CD4-positive, CD25-positive, alpha-beta regulatory T cell (primary cell): Measurements from ENCODE around the gene CORO2A. TPM values are rescaled to one million over a fixed set of nuclear protein-coding genes. Genes with fewer than 3 reads are reported as not detected.
"Not testable (repeated sequence)": the region's sequence is repeated elsewhere in the genome, so short reads cannot be mapped to it uniquely, and the experiment has no call there.

ENCODE experiments used
- ATAC-seq, 2 donors: fragments of 150-1000 bp; cut with Tn5 transposase; one replicate each; pipeline ENCODE4 v1.10.0; 2021; ENCODE audit warnings: low read depth in 2 of 2, moderate number of reproducible peaks in 2 of 2, moderate library complexity in 1 of 2
- DNase-seq, 3 donors: peaks; one replicate each; pipeline versions ENCODE4 v3.0.0 to v3.0.0-alpha.2; 2012 to 2022; ENCODE audit warnings: mixed read lengths in 1 of 3
- H3K27ac ChIP-seq: one replicate; pipeline ENCODE4 v1.7.0; 2013; ENCODE audit warnings: mild to moderate bottlenecking, low read length; ENCODE audit not compliant: insufficient read depth, poor library complexity, severe bottlenecking
- H3K27me3 ChIP-seq: one replicate; pipeline ENCODE4 v1.7.0; 2013; ENCODE audit warnings: low read length; ENCODE audit not compliant: control insufficient read depth, insufficient read depth
- H3K36me3 ChIP-seq: one replicate; pipeline ENCODE4 v1.7.0; 2013; ENCODE audit warnings: mild to moderate bottlenecking, low read length, moderate library complexity; ENCODE audit not compliant: control insufficient read depth, insufficient read depth
- H3K4me1 ChIP-seq: 2 replicates; pipeline ENCODE4 v1.7.0; 2013; ENCODE audit warnings: mild to moderate bottlenecking, low read length; ENCODE audit not compliant: insufficient read depth, control insufficient read depth, poor library complexity, severe bottlenecking
- H3K4me3 ChIP-seq: one replicate; pipeline ENCODE4 v1.7.0; 2013; ENCODE audit warnings: low read depth, mild to moderate bottlenecking, low read length, moderate library complexity
- H3K9me3 ChIP-seq, 2 experiments: 1 replicate in 1 of 2; 2 replicates in 1 of 2; pipeline ENCODE4 v1.7.0; 2013; ENCODE audit warnings: low read length in 2 of 2, mild to moderate bottlenecking in 1 of 2, moderate library complexity in 1 of 2; ENCODE audit not compliant: control insufficient read depth in 2 of 2
- H3K27ac Mint-ChIP-seq, 3 donors: one replicate each; pipeline ENCODE4 v1.8.0; 2020 to 2022; ENCODE audit warnings: mild to moderate bottlenecking in 3 of 3, mixed read lengths in 3 of 3, moderate library complexity in 2 of 3
- H3K27me3 Mint-ChIP-seq: one replicate; pipeline ENCODE4 v1.8.0; 2022; ENCODE audit warnings: mild to moderate bottlenecking, mixed read lengths
- H3K36me3 Mint-ChIP-seq: one replicate; pipeline ENCODE4 v1.8.0; 2020; ENCODE audit warnings: mixed read lengths
- H3K4me1 Mint-ChIP-seq, 4 donors: one replicate each; pipeline ENCODE4 v1.8.0; 2020 to 2022; ENCODE audit warnings: mixed read lengths in 4 of 4, mild to moderate bottlenecking in 1 of 4
- H3K4me3 Mint-ChIP-seq, 4 donors: one replicate each; pipeline ENCODE4 v1.8.0; 2020 to 2022; ENCODE audit warnings: mild to moderate bottlenecking in 4 of 4, mixed read lengths in 4 of 4, moderate library complexity in 3 of 4
- H3K9me3 Mint-ChIP-seq, 7 donors: one replicate each; pipeline ENCODE4 v1.8.0; 2020 to 2022; ENCODE audit warnings: mixed read lengths in 7 of 7, mild to moderate bottlenecking in 3 of 7, moderate library complexity in 2 of 7
- polyA plus RNA-seq, 4 donors: library from polyadenylated mRNA; unstranded; fragments of 300-500 nt; fragmentation: Illumina TruSeq; gene quantifications; one replicate each; pipeline ENCODE4 v1.2.3, GENCODE V29; 2021
- total RNA-seq: library from RNA; stranded (reverse); gene quantifications from one replicate; pipeline ENCODE4 v1.2.3, GENCODE V29; 2022

Gene CORO2A
- total and polyA plus RNA-seq, 5 donors from 2014 or later = 13.4 to 27.0 (median 14.1) TPM

DNA sequence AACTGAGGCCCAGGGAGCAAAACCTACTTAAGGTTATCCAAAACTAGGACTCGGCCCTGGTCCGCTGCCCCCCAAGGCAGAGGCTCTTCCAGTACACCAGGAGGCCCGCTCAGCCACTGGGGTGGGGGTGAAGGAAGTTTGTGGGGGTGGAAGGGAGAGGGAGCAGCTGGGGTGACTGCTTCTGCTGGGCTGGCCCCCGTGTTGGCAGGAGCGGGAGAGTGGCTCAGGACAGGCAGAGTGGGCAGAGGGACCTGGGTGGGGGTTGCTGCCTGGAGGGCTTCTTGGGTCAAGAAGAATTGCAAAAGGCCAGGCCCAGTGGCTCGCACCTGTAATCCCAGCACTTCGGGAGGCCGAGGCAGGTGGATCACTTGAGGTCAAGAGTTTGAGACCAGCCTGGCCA lies 65.2 kb downstream of the CORO2A start:
- Mint-ChIP-seq H3K27me3 (no peaks in the 10 kb centered on the region), H3K4me3 (no peak overlapping the region), H3K9me3 (no peaks in the 10 kb centered on the region), H3K4me1 (peaks cover 0 to 19% (median 10%) of the 10 kb centered on the region in 4 donors), H3K36me3 (peaks cover 37% of the 10 kb centered on the region), H3K27ac (peak overlapping the region in 2 of 3 donors; percentile 26 to 71)
- Histone ChIP-seq H3K4me1 (peaks cover 5% of the 10 kb centered on the region), H3K36me3 (peaks cover 51% of the 10 kb centered on the region), H3K4me3 (no peak overlapping the region), H3K9me3 (no peaks in the 10 kb centered on the region), H3K27me3 (no peaks in the 10 kb centered on the region), H3K27ac (no peak overlapping the region)
- DNase-seq (no peak), ATAC-seq (no peak)

DNA sequence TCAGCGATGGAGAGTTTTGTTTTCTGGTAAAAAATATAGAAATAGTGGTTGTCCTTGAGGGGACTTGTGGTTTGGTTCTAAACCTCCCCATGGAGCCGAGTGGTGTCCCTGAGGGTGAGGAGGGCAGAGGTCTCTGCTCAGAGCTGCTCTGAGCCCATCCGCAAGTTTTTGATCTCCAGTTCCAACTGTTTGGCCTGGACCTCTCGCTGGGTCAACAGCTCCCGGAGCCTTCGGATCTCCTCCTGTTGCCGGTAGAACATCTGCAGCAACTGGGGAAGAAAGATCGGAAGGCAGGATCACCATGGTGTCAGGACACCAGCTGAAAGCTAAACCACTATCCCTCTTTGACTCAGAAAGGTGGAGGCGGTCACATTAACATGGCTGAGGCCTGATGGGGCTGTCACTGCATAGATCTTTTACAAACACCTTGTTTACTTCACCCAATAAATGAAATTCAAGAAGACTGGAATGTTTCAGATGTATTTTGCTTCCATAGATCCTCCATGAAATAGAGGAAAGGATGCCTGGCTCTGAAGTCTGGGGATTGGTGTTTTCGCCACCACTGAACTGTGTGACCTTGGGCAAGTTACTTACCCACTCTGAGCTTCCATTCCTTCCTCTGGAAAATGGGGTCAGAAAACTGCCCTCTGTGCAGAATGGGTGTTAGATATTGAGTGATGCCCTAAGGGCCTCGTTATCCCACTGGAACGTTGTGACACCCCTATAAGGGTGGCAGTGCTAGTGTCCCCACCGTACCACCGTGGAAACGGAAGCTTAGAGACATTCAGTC lies 67.6 kb downstream of the CORO2A start:
- peak overlapping the region in 2 of 3 donors; percentile 25 to 54 for H3K27ac Mint-ChIP-seq

DNA sequence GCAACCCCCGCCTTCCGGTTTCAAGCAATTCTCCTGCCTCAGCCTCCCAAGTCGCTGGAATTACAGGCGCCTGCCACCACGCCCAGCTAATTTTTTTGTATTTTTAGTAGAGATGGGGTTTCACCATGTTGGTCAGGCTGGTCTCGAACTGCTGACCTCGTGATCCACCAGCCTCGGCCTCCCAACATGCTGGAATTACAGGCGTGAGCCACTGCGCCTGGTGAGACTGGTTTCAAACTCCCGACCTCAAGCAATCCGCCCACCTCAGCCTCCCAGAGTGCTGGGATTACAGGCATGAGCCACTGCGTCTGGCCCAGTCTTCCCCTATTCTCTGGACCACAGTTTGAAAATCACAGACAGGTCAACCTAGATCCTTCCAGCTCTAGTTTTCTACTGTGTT lies 68.3 kb downstream of the CORO2A start:
- peak overlapping the region in 1 of 4 donors; percentile 60 for H3K4me3 Mint-ChIP-seq
- not testable (repeated sequence) for H3K4me3 ChIP-seq, H3K27me3 ChIP-seq, H3K27me3 Mint-ChIP-seq, DNase-seq, H3K27ac ChIP-seq, H3K9me3 Mint-ChIP-seq, ATAC-seq, H3K9me3 ChIP-seq
- H3K27ac Mint-ChIP-seq = peak overlapping the region; percentile 43 to 97 (median 71)
- peaks cover 12 to 42% (median 34%) of the 10 kb centered on the region in 4 donors for H3K4me1 Mint-ChIP-seq
- H3K36me3 Mint-ChIP-seq = peaks cover 19% of the 10 kb centered on the region
- Histone ChIP-seq H3K36me3 (peaks cover 27% of the 10 kb centered on the region), H3K4me1 (peaks cover 36% of the 10 kb centered on the region)

More for the DNA sequence above, 67.6 kb downstream of the CORO2A start:
- ATAC-seq (no peak), DNase-seq (no peak)
- Mint-ChIP-seq H3K27me3 (no peaks in the 10 kb centered on the region), H3K4me1 (peaks cover 12 to 40% (median 32%) of the 10 kb centered on the region in 4 donors), H3K9me3 (peaks cover 0 to 2% (median 0%) of the 10 kb centered on the region in 7 donors), H3K4me3 (peak overlapping the region in 1 of 4 donors; percentile 60), H3K36me3 (peaks cover 24% of the 10 kb centered on the region)
- no peak overlapping the region for H3K4me3 ChIP-seq
- H3K36me3 ChIP-seq = peaks cover 33% of the 10 kb centered on the region
- H3K4me1 ChIP-seq = peaks cover 29% of the 10 kb centered on the region
- no peak overlapping the region for H3K27ac ChIP-seq
- H3K27me3 ChIP-seq = no peaks in the 10 kb centered on the region
- H3K9me3 ChIP-seq = no peaks in the 10 kb centered on the region

DNA sequence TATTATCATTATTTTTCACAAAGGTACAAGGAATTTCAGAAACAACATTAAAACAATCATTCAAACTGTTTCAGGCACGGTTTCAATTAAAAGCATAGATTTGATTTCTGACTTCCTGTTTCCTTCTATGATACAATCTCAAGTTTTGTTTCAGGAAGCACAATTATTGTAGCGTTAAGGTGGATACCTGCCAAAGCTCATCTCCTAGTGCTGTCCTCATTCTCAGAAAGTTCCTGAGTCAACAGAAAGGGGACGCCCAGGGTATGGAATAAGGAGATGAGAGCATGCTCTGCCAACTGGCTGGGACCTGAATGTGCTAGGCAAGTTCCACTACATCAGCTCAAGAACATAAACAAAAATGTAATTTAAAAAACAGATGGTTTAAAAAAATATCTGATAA lies 71.4 kb downstream of the CORO2A start:
- no peak for ATAC-seq
- peaks cover 56% of the 10 kb centered on the region for H3K4me1 ChIP-seq
- H3K4me1 Mint-ChIP-seq = peaks cover 12 to 66% (median 50%) of the 10 kb centered on the region in 4 donors
- H3K36me3 ChIP-seq = peaks cover 17% of the 10 kb centered on the region
- H3K27ac ChIP-seq = peak overlapping the region; percentile 79
- peak overlapping the region; percentile 73 for H3K4me3 ChIP-seq
- no peaks in the 10 kb centered on the region for H3K27me3 ChIP-seq
- no peaks in the 10 kb centered on the region for H3K9me3 ChIP-seq
- H3K36me3 Mint-ChIP-seq = peaks cover 23% of the 10 kb centered on the region
- H3K9me3 Mint-ChIP-seq = peaks cover 0 to 2% (median 0%) of the 10 kb centered on the region in 7 donors
- H3K4me3 Mint-ChIP-seq = peak overlapping the region; percentile 93 to 99 (median 96)
- peak overlapping the region; percentile 97 to 99 (median 98) for H3K27ac Mint-ChIP-seq
- DNase-seq = peak in 1 of 3 donors; percentile 42
- peaks cover 5% of the 10 kb centered on the region for H3K27me3 Mint-ChIP-seq

DNA sequence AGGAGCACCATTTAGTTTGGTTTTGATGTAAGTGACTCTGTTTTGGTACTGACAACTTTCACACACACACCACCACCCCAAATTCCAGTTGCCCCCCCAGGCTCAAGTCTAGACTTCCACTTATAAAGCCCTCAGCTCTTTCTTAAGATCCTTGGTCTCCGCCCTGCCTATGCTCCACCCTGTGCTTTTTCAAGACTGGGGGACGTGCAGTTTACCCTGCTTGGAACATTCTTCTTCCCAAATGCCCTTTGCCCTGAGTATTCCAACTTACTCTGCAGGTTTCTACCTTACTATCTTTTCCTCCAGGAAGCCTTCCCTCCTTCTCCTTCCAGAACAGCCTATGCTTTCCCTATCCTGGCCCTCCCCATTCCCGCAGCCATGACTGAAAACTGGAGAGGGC lies 72.0 kb downstream of the CORO2A start:
- no peak for ATAC-seq
- Histone ChIP-seq H3K27ac (peak overlapping the region; percentile 79), H3K36me3 (peaks cover 20% of the 10 kb centered on the region), H3K4me3 (peak overlapping the region; percentile 73), H3K4me1 (peaks cover 61% of the 10 kb centered on the region), H3K9me3 (no peaks in the 10 kb centered on the region), H3K27me3 (no peaks in the 10 kb centered on the region)
- peaks cover 5% of the 10 kb centered on the region for H3K27me3 Mint-ChIP-seq
- peaks cover 12 to 71% (median 52%) of the 10 kb centered on the region in 4 donors for H3K4me1 Mint-ChIP-seq
- H3K36me3 Mint-ChIP-seq = peaks cover 23% of the 10 kb centered on the region
- DNase-seq = no peak
- peak overlapping the region; percentile 97 to 99 (median 98) for H3K27ac Mint-ChIP-seq
- peak overlapping the region; percentile 93 to 99 (median 96) for H3K4me3 Mint-ChIP-seq
- peaks cover 0 to 2% (median 0%) of the 10 kb centered on the region in 7 donors for H3K9me3 Mint-ChIP-seq

DNA sequence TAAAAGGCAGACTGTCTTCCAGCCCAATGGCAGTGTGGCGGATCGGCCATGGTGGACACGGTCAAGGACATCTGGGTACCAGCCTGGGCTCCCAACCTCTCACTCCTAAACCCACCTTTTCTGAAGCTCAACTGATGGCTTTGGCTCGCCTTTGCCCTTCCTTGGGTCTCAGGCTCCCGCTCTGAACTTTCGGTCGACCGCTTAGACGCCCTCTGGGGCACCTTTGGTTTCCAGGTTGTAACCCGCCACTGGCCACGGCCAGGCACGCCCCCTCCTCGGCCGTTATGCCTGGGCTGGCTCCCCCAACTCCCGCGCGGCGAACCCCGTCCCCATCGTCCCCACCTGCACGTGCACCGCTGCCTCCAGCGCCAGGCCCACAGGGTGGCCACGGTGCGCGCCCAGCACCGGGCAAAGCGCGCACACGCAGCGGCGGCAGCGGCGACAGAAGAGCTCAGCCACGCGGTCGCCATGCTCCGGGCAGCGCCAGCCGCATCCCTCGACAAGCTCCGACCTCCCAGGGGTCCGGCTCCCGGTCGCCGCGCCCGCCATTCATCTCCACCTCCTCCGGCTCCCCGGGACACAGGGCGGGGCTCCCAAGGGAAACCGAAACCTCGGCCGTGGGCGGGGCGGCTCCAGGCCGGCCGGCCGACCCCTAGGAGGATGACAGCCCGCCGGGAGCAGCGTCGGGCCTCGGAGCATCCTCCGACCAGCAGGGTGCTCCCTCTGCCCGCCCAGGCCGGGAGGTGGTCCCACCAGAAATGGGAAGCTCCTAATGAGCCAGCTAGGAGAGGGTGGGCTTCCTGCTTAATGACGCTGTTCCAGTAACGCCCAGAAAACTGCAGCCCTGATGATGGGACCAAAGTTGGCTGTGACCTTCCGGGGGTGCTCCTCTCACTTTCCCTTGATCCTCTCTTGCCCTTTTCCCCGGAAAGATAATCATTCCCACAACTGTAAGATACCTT lies 73.5 kb downstream of the CORO2A start, which contains the start of gene TRIM14:
Gene TRIM14, minus strand, starts transcription at position 583 of the 962 bp plus-strand sequence. Its CDS starts 34 bp downstream, at position 549.
- Mint-ChIP-seq H3K27me3 (peaks cover 5% of the 10 kb centered on the region), H3K4me1 (peaks cover 12 to 83% (median 56%) of the 10 kb centered on the region in 4 donors), H3K27ac (peak within 1 kb of the TSS; percentile 97 to 99 (median 98)), H3K36me3 (peaks cover 13% of the 10 kb centered on the region), H3K9me3 (peaks cover 0 to 2% (median 0%) of the 10 kb centered on the region in 7 donors), H3K4me3 (peak within 1 kb of the TSS; percentile 93 to 99 (median 96))
- peak within 1 kb of the TSS; percentile 91 for H3K27ac ChIP-seq
- no peaks in the 10 kb centered on the region for H3K27me3 ChIP-seq
- ATAC-seq (peak; percentile 52 to 59), DNase-seq (peak; percentile 54 to 68 (median 62))
- no peaks in the 10 kb centered on the region for H3K9me3 ChIP-seq
- peaks cover 6% of the 10 kb centered on the region for H3K36me3 ChIP-seq
- H3K4me3 ChIP-seq = peak within 1 kb of the TSS; percentile 84
- peaks cover 70% of the 10 kb centered on the region for H3K4me1 ChIP-seq

DNA sequence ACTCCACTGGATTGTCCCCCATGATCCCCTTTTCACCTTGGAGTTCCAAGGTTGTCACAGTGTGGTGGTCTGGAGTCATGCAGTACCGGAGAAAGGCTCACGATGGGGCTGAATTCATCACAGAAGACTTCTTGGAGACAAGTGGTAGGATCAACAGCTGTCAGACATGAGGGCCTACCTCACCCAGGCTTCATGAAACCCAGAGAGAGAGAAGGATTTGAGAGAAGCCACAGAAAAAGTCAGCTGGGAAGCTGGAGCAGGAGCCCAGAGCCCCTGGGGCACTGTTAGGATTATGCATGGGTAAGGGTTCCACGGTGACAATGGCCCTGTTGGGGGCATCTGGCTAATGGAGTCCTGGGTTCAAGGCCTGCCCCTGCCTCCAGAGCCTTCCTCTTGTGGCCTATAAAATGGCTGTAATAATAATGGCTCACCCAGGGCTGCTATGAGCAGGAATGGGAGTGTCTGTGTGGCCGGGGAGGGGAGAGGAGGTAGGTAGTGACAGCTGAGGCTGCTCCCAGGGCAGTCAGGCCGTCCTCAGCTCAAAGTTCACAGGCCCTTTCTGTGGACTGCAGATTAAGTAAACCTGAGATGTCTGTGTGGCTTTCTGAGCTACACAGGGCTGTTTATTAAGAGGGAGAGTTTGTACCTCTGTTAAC lies 74.3 kb downstream of the CORO2A start:
- peaks cover 0 to 2% (median 0%) of the 10 kb centered on the region in 7 donors for H3K9me3 Mint-ChIP-seq
- peaks cover 5% of the 10 kb centered on the region for H3K27me3 Mint-ChIP-seq
- H3K4me3 ChIP-seq = peak overlapping the region; percentile 83
- peak overlapping the region; percentile 97 to 99 (median 98) for H3K27ac Mint-ChIP-seq
- peaks cover 13% of the 10 kb centered on the region for H3K36me3 Mint-ChIP-seq
- peak; percentile 78 to 85 for ATAC-seq
- peaks cover 6% of the 10 kb centered on the region for H3K36me3 ChIP-seq
- H3K27me3 ChIP-seq = no peaks in the 10 kb centered on the region
- H3K4me1 ChIP-seq = peaks cover 78% of the 10 kb centered on the region
- peak overlapping the region; percentile 93 to 99 (median 96) for H3K4me3 Mint-ChIP-seq
- peak; percentile 27 to 85 (median 65) for DNase-seq
- H3K4me1 Mint-ChIP-seq = peaks cover 19 to 89% (median 58%) of the 10 kb centered on the region in 4 donors
- H3K27ac ChIP-seq = peak overlapping the region; percentile 91
- no peaks in the 10 kb centered on the region for H3K9me3 ChIP-seq
